Cortex of kidney (tissue), 1 donor: Measurements from ENCODE around the gene ZNF888.
"Not testable (repeated sequence)": the region's sequence is repeated elsewhere in the genome, so short reads cannot be mapped to it uniquely, and the experiment has no call there.

Experiments
- DNase-seq: peaks from one replicate; lab custom pipeline; 2025; lab: John Stamatoyannopoulos, UW

Gene ZNF888

GRCh38 chr19:52941941-52942385, 18.7 kb upstream of the ZNF888 start:
- no peak for DNase-seq

- DNase-seq: not testable (repeated sequence)
Measured at GRCh38 chr19:52941523-52941922, 18.3 kb upstream of the ZNF888 start.

GRCh38 chr19:52940905-52941304, 17.7 kb upstream of the ZNF888 start:
- DNase-seq: not testable (repeated sequence)

GRCh38 chr19:52938761-52939160, 15.5 kb upstream of the ZNF888 start:
- DNase-seq: no peak

GRCh38 chr19:52936954-52937325, 13.7 kb upstream of the ZNF888 start:
- DNase-seq: no peak

GRCh38 chr19:52936151-52936953, 13.1 kb upstream of the ZNF888 start:
- DNase-seq: no peak

GRCh38 chr19:52935434-52935833, 12.2 kb upstream of the ZNF888 start:
- DNase-seq: no peak

- not testable (repeated sequence) for DNase-seq
Measured at GRCh38 chr19:52924641-52925040, 1.4 kb upstream of the ZNF888 start.

GRCh38 chr19:52923778-52924593, 758 bp upstream of the ZNF888 start:
- DNase-seq: no peak

GRCh38 chr19:52917531-52917930, 5.7 kb downstream of the ZNF888 start:
- no peak for DNase-seq

GRCh38 chr19:52910648-52911047, 12.6 kb downstream of the ZNF888 start:
- no peak for DNase-seq

GRCh38 chr19:52904052-52904780, 19.0 kb downstream of the ZNF888 start:
- not testable (repeated sequence) for DNase-seq

- no peak for DNase-seq
Measured at GRCh38 chr19:52901842-52902241, 21.4 kb downstream of the ZNF888 start.

- not testable (repeated sequence) for DNase-seq
Measured at GRCh38 chr19:52898596-52898995, 24.6 kb downstream of the ZNF888 start.

GRCh38 chr19:52898101-52898500, 25.1 kb downstream of the ZNF888 start:
- DNase-seq: no peak

- DNase-seq: no peak
Measured at GRCh38 chr19:52897138-52897935, 25.9 kb downstream of the ZNF888 start, which contains the start of gene ZNF320. ZNF320 (minus strand) TSS chr19:52897635; CDS start chr19:52890255, 7,380 bp downstream.

GRCh38 chr19:52896431-52897137, 26.6 kb downstream of the ZNF888 start:
- no peak for DNase-seq

- no peak for DNase-seq
Measured at GRCh38 chr19:52891336-52891735, 31.9 kb downstream of the ZNF888 start.

GRCh38 chr19:52889931-52890330, 33.3 kb downstream of the ZNF888 start:
- no peak for DNase-seq

- DNase-seq: no peak
Measured at GRCh38 chr19:52889076-52889475, 34.2 kb downstream of the ZNF888 start.

- DNase-seq: no peak
Measured at GRCh38 chr19:52880895-52881389, 42.3 kb downstream of the ZNF888 start.
